Mesothelial cell of epicardium (in vitro differentiated cells): ENCODE data around the gene BARD1. TPM values are rescaled to one million over a fixed set of nuclear protein-coding genes. Genes with fewer than 3 reads are reported as not detected.
"Not testable (repeated sequence)": the region's sequence is repeated elsewhere in the genome, so short reads cannot be mapped to it uniquely, and the experiment has no call there.

Experiments
- DNase-seq, 2 experiments: peaks; one replicate each; pipeline ENCODE4 v3.0.0; 2021; ENCODE audit warnings: low spot score in 2 of 2; ENCODE audit not compliant: unreplicated experiment in 2 of 2
- H3K27ac Mint-ChIP-seq: 2 replicates; pipeline ENCODE4 v1.8.0; 2021; ENCODE audit warnings: mixed read lengths
- H3K27me3 Mint-ChIP-seq: 2 replicates; pipeline ENCODE4 v1.8.0; 2021; ENCODE audit warnings: low read depth, mixed read lengths
- H3K36me3 Mint-ChIP-seq: 2 replicates; pipeline ENCODE4 v1.8.0; 2021; ENCODE audit warnings: mixed read lengths
- H3K4me1 Mint-ChIP-seq: 2 replicates; pipeline ENCODE4 v1.8.0; 2021; ENCODE audit warnings: mixed read lengths
- H3K4me3 Mint-ChIP-seq: 2 replicates; pipeline ENCODE4 v1.8.0; 2021; ENCODE audit warnings: mild to moderate bottlenecking, moderate library complexity, mixed read lengths
- H3K9me3 Mint-ChIP-seq: 2 replicates; pipeline ENCODE4 v1.8.0; 2021; ENCODE audit warnings: mixed read lengths
- CTCF ChIP-seq: fragments of 200-600 bp; sonication (generic); IDR thresholded peaks from one replicate; pipeline ENCODE4 v1.5.0; 2021; ENCODE audit warnings: antibody characterized with exemption; ENCODE audit not compliant: unreplicated experiment
- total RNA-seq: library from RNA; stranded (reverse); gene quantifications from 3 replicates; pipeline ENCODE4 v1.2.1, GENCODE V29; 2021

The BARD1 gene
- total RNA-seq, 1 donor from 2014 or later: 25.0 TPM

- Mint-ChIP-seq H3K4me1 (peaks cover 36% of the 10 kb centered on the region), H3K9me3 (no peaks in the 10 kb centered on the region), H3K27ac (peak overlapping the region; percentile 99), H3K4me3 (peak overlapping the region; percentile 94), H3K36me3 (no peaks in the 10 kb centered on the region), H3K27me3 (no peaks in the 10 kb centered on the region)
- no peak for TF ChIP-seq CTCF
- no peak for DNase-seq
Measured at GRCh38 chr2:214807653-214808052, 1.8 kb downstream of the BARD1 start.

GRCh38 chr2:214801768-214802397, 7.6 kb downstream of the BARD1 start:
- Mint-ChIP-seq H3K9me3 (no peaks in the 10 kb centered on the region), H3K27me3 (no peaks in the 10 kb centered on the region), H3K4me3 (no peak overlapping the region), H3K36me3 (no peaks in the 10 kb centered on the region), H3K27ac (no peak overlapping the region), H3K4me1 (peaks cover 12% of the 10 kb centered on the region)
- TF ChIP-seq CTCF: no peak
- DNase-seq: no peak

- Mint-ChIP-seq H3K4me3 (no peak overlapping the region), H3K27ac (no peak overlapping the region), H3K9me3 (no peaks in the 10 kb centered on the region), H3K36me3 (peaks cover 3% of the 10 kb centered on the region), H3K27me3 (no peaks in the 10 kb centered on the region), H3K4me1 (peaks cover 10% of the 10 kb centered on the region)
- TF ChIP-seq CTCF: no peak
- DNase-seq: no peak
Measured at GRCh38 chr2:214801068-214801467, 8.4 kb downstream of the BARD1 start.

- no peak overlapping the region for H3K27ac Mint-ChIP-seq
- no peaks in the 10 kb centered on the region for H3K27me3 Mint-ChIP-seq
- DNase-seq: no peak
- H3K36me3 Mint-ChIP-seq: peaks cover 10% of the 10 kb centered on the region
- H3K4me1 Mint-ChIP-seq: peaks cover 1% of the 10 kb centered on the region
- H3K4me3 Mint-ChIP-seq: no peak overlapping the region
- peaks cover 3% of the 10 kb centered on the region for H3K9me3 Mint-ChIP-seq
- TF ChIP-seq CTCF: no peak
Measured at GRCh38 chr2:214800180-214800579, 9.3 kb downstream of the BARD1 start.

GRCh38 chr2:214796911-214797310, 12.6 kb downstream of the BARD1 start:
- no peak for TF ChIP-seq CTCF
- H3K27ac Mint-ChIP-seq: no peak overlapping the region
- peaks cover 12% of the 10 kb centered on the region for H3K9me3 Mint-ChIP-seq
- H3K27me3 Mint-ChIP-seq: no peaks in the 10 kb centered on the region
- DNase-seq: no peak
- H3K4me1 Mint-ChIP-seq: no peaks in the 10 kb centered on the region
- H3K4me3 Mint-ChIP-seq: no peak overlapping the region
- H3K36me3 Mint-ChIP-seq: peaks cover 27% of the 10 kb centered on the region

DNA sequence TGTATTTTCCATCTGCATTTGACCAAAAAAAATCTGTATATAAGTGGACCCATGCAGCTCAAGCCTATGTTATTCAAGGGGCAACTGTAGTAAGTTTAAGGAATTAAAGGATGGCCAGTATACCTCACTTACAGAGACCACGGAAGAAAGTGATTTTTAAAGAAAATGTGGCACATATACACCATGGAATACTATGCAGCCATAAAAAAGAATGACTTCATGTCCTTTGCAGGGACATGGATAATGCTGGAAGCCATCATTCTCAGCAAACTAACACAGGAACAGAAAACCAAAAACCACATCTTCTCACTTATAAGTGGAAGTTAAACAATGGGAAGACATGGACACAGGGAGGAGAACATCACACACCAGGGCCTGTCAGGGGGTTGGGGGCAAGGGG, 26.3 kb downstream of the BARD1 start:
- not testable (repeated sequence) for H3K4me1 Mint-ChIP-seq, H3K27ac Mint-ChIP-seq, H3K4me3 Mint-ChIP-seq, H3K27me3 Mint-ChIP-seq, DNase-seq
- Mint-ChIP-seq H3K36me3 (peaks cover 59% of the 10 kb centered on the region), H3K9me3 (peaks cover 32% of the 10 kb centered on the region)
